GM12878 (cell line): Measurements from ENCODE around the gene SNX33.

Source experiments
- BHLHE40 ChIP-seq, 2 experiments: fragments of 450-650 bp in 1 of 2; IDR thresholded peaks; 2 replicates each; pipeline ENCODE4 v1.6.1; 2011 to 2017; ENCODE audit warnings: low read depth in 2 of 2, borderline replicate concordance in 1 of 2, improper control_type of control experiment in 1 of 2, low read length in 1 of 2, mild to moderate bottlenecking in 1 of 2
- EED ChIP-seq: sonication (generic); IDR thresholded peaks from 2 replicates; pipeline ENCODE4 v1.6.1; 2016; ENCODE audit warnings: antibody characterized with exemption, low read depth
- EZH2 ChIP-seq: IDR thresholded peaks from 2 replicates; pipeline ENCODE4 v1.6.1; 2012; ENCODE audit warnings: low read depth, mild to moderate bottlenecking, control low read depth, inconsistent platforms, low read length, borderline replicate concordance; ENCODE audit not compliant: control insufficient read depth
- GABPA ChIP-seq: IDR thresholded peaks from 2 replicates; pipeline ENCODE4 v1.6.1; 2014; ENCODE audit warnings: antibody characterized with exemption, low read depth, mild to moderate bottlenecking, inconsistent platforms
- IRF3 ChIP-seq: fragments of 450-650 bp; IDR thresholded peaks from 2 replicates; pipeline ENCODE4 v1.6.1; 2014; ENCODE audit warnings: mild to moderate bottlenecking
- JUND ChIP-seq: IDR thresholded peaks from 2 replicates; pipeline ENCODE4 v1.6.1; 2012; ENCODE audit warnings: low read depth, mild to moderate bottlenecking, low read length, improper control_type of control experiment, moderate library complexity
- KDM1A ChIP-seq: fragments of 200-600 bp; sonication (generic); IDR thresholded peaks from 2 replicates; pipeline ENCODE4 v1.6.1; 2016; ENCODE audit warnings: borderline replicate concordance
- PAX8 ChIP-seq: fragments of 450-650 bp; IDR thresholded peaks from 2 replicates; pipeline ENCODE4 v1.6.1; 2017; ENCODE audit warnings: mild to moderate bottlenecking, moderate library complexity
- POLR2AphosphoS5 ChIP-seq: IDR thresholded peaks from 2 replicates; pipeline ENCODE4 v1.6.1; 2011; ENCODE audit warnings: mild to moderate bottlenecking, low read length, inconsistent platforms
- TCF7 ChIP-seq: IDR thresholded peaks from 2 replicates; pipeline ENCODE4 v1.6.1; 2014; ENCODE audit warnings: antibody characterized with exemption, borderline replicate concordance
- USF2 ChIP-seq: IDR thresholded peaks from 2 replicates; pipeline ENCODE4 v1.6.1; 2011; ENCODE audit warnings: low read depth, low read length, improper control_type of control experiment, borderline replicate concordance
- TF ChIP-seq, protein P1 (sequence below): IDR thresholded peaks from 2 replicates; pipeline ENCODE4 v1.6.1; 2012; ENCODE audit warnings: low read depth, low read length, improper control_type of control experiment
- TF ChIP-seq, protein P2 (sequence below), 3 experiments: IDR thresholded peaks in 2 of 3; conservative IDR thresholded peaks in 1 of 3; 2 replicates each; pipeline ENCODE4 v1.5.1; 2011; ENCODE audit warnings: low read depth in 3 of 3, low read length in 3 of 3, mild to moderate bottlenecking in 3 of 3, control low read depth in 2 of 3, moderate library complexity in 2 of 3, inconsistent platforms in 1 of 3, mixed read lengths in 1 of 3; ENCODE audit not compliant: control insufficient read depth in 2 of 3, insufficient read depth in 1 of 3; ENCODE audit errors: extremely low read depth in 1 of 3
- TF ChIP-seq, protein P3 (sequence below): fragments of 450-650 bp; IDR thresholded peaks from 2 replicates; pipeline ENCODE4 v1.6.1; 2016; ENCODE audit warnings: mild to moderate bottlenecking, moderate library complexity, borderline replicate concordance

- TF ChIP-seq GABPA = no peak
- TF ChIP-seq EZH2 = no peak
- no peak for TF ChIP-seq EED
- TF ChIP-seq IRF3 = no peak
- TF ChIP-seq, protein P1, sequence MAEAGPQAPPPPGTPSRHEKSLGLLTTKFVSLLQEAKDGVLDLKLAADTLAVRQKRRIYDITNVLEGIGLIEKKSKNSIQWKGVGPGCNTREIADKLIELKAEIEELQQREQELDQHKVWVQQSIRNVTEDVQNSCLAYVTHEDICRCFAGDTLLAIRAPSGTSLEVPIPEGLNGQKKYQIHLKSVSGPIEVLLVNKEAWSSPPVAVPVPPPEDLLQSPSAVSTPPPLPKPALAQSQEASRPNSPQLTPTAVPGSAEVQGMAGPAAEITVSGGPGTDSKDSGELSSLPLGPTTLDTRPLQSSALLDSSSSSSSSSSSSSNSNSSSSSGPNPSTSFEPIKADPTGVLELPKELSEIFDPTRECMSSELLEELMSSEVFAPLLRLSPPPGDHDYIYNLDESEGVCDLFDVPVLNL = no peak
- TF ChIP-seq, protein P2, sequence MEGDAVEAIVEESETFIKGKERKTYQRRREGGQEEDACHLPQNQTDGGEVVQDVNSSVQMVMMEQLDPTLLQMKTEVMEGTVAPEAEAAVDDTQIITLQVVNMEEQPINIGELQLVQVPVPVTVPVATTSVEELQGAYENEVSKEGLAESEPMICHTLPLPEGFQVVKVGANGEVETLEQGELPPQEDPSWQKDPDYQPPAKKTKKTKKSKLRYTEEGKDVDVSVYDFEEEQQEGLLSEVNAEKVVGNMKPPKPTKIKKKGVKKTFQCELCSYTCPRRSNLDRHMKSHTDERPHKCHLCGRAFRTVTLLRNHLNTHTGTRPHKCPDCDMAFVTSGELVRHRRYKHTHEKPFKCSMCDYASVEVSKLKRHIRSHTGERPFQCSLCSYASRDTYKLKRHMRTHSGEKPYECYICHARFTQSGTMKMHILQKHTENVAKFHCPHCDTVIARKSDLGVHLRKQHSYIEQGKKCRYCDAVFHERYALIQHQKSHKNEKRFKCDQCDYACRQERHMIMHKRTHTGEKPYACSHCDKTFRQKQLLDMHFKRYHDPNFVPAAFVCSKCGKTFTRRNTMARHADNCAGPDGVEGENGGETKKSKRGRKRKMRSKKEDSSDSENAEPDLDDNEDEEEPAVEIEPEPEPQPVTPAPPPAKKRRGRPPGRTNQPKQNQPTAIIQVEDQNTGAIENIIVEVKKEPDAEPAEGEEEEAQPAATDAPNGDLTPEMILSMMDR (IDR thresholded peaks at IDR 0.05 in 2 of 3, conservative IDR thresholded peaks at IDR 0.05 in 1 of 3; ENCODE audit: control insufficient read depth in 2 of 3, extremely low read depth in 1 of 3, insufficient read depth in 1 of 3, low read depth in 3 of 3, low read length in 3 of 3) = no peak
- TF ChIP-seq, protein P3, sequence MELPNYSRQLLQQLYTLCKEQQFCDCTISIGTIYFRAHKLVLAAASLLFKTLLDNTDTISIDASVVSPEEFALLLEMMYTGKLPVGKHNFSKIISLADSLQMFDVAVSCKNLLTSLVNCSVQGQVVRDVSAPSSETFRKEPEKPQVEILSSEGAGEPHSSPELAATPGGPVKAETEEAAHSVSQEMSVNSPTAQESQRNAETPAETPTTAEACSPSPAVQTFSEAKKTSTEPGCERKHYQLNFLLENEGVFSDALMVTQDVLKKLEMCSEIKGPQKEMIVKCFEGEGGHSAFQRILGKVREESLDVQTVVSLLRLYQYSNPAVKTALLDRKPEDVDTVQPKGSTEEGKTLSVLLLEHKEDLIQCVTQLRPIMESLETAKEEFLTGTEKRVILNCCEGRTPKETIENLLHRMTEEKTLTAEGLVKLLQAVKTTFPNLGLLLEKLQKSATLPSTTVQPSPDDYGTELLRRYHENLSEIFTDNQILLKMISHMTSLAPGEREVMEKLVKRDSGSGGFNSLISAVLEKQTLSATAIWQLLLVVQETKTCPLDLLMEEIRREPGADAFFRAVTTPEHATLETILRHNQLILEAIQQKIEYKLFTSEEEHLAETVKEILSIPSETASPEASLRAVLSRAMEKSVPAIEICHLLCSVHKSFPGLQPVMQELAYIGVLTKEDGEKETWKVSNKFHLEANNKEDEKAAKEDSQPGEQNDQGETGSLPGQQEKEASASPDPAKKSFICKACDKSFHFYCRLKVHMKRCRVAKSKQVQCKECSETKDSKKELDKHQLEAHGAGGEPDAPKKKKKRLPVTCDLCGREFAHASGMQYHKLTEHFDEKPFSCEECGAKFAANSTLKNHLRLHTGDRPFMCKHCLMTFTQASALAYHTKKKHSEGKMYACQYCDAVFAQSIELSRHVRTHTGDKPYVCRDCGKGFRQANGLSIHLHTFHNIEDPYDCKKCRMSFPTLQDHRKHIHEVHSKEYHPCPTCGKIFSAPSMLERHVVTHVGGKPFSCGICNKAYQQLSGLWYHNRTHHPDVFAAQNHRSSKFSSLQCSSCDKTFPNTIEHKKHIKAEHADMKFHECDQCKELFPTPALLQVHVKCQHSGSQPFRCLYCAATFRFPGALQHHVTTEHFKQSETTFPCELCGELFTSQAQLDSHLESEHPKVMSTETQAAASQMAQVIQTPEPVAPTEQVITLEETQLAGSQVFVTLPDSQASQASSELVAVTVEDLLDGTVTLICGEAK = no peak
- TF ChIP-seq PAX8 = no peak
- TF ChIP-seq USF2 = no peak
- no peak for TF ChIP-seq TCF7
- no peak for TF ChIP-seq BHLHE40 (IDR thresholded peaks at IDR 0.05; ENCODE audit: borderline replicate concordance in 1 of 2, low read depth in 2 of 2, low read length in 1 of 2)
- no peak for TF ChIP-seq POLR2AphosphoS5
- TF ChIP-seq JUND = no peak
- no peak for TF ChIP-seq KDM1A
Observed at GRCh38 chr15:75646944-75647364, 758 bp upstream of the SNX33 start.
